OCI-LY1 (cell line): ENCODE results near the gene ZNF441.

Experiments
- H2AFZ ChIP-seq: fragments of 200-600 bp; sonication (generic), shearing (Covaris generic); 2 replicates; pipeline ENCODE4 v1.6.0; 2014; ENCODE audit warnings: antibody characterized with exemption, mild to moderate bottlenecking, low read length
- H3F3A ChIP-seq: fragments of 200-600 bp; sonication (generic), shearing (Covaris generic); 2 replicates; pipeline ENCODE4 v1.6.0; 2014; ENCODE audit warnings: mild to moderate bottlenecking, antibody characterized with exemption, low read length, moderate library complexity; ENCODE audit not compliant: insufficient read depth
- H3K27ac ChIP-seq: fragments of 200-600 bp; sonication (generic); 2 replicates; pipeline ENCODE4 v1.5.1; 2014; ENCODE audit warnings: low read length, mixed run types, mild to moderate bottlenecking, low read depth; ENCODE audit not compliant: poor library complexity, severe bottlenecking
- H3K27me3 ChIP-seq: fragments of 200-600 bp; sonication (generic); 2 replicates; pipeline ENCODE4 v1.6.0; 2014; ENCODE audit warnings: antibody characterized with exemption, mild to moderate bottlenecking, low read length, moderate library complexity; ENCODE audit not compliant: insufficient read depth
- H3K36me3 ChIP-seq: fragments of 200-600 bp; sonication (generic); 2 replicates; pipeline ENCODE4 v1.6.1; 2014; ENCODE audit warnings: mild to moderate bottlenecking, antibody characterized with exemption, low read length, moderate library complexity, mixed read lengths; ENCODE audit not compliant: insufficient read depth
- H3K4me1 ChIP-seq: fragments of 200-600 bp; sonication (generic); 2 replicates; pipeline ENCODE4 v1.5.1; 2014; ENCODE audit warnings: mild to moderate bottlenecking, low read length, moderate library complexity; ENCODE audit not compliant: insufficient read depth, severe bottlenecking
- H3K4me2 ChIP-seq: fragments of 200-600 bp; sonication (generic), shearing (Covaris generic); 2 replicates; pipeline ENCODE4 v1.6.1; 2014; ENCODE audit warnings: low read length
- H3K4me3 ChIP-seq: fragments of 200-600 bp; sonication (generic); 2 replicates; pipeline ENCODE4 v1.5.1; 2014; ENCODE audit warnings: low read length, low read depth, mild to moderate bottlenecking, mixed read lengths; ENCODE audit not compliant: poor library complexity, severe bottlenecking
- H3K79me2 ChIP-seq: fragments of 200-600 bp; shearing (Covaris generic); 2 replicates; pipeline ENCODE4 v1.6.1; 2016; ENCODE audit warnings: mixed run types, low read length, mixed read lengths; ENCODE audit not compliant: insufficient read depth
- H3K9ac ChIP-seq: fragments of 200-600 bp; sonication (generic), shearing (Covaris generic); 2 replicates; pipeline ENCODE4 v1.6.1; 2014; ENCODE audit warnings: mild to moderate bottlenecking, low read length, mixed read lengths
- H3K9me2 ChIP-seq: fragments of 200-600 bp; sonication (generic), shearing (Covaris generic); 2 replicates; pipeline ENCODE4 v1.6.1; 2014; ENCODE audit warnings: low read depth, mild to moderate bottlenecking, low read length, mixed read lengths
- H3K9me3 ChIP-seq: fragments of 200-600 bp; shearing (Covaris generic); 2 replicates; pipeline ENCODE4 v1.6.1; 2014; ENCODE audit warnings: low read length, mixed read lengths
- H4K20me1 ChIP-seq: fragments of 200-600 bp; sonication (generic), shearing (Covaris generic); 2 replicates; pipeline ENCODE4 v1.6.0; 2016; ENCODE audit warnings: mild to moderate bottlenecking, low read length; ENCODE audit not compliant: insufficient read depth
- EZH2 ChIP-seq: fragments of 200-600 bp; sonication (generic), shearing (Covaris generic); IDR thresholded peaks from 2 replicates; pipeline ENCODE4 v1.8.0; 2017; ENCODE audit warnings: borderline replicate concordance, mixed run types, mild to moderate bottlenecking, antibody characterized with exemption, low read length, moderate library complexity, mixed read lengths
- TF ChIP-seq, protein P1 (sequence below): fragments of 200-600 bp; sonication (generic), shearing (Covaris generic); IDR thresholded peaks from 2 replicates; pipeline ENCODE4 v1.5.1; 2017; ENCODE audit warnings: mild to moderate bottlenecking, antibody characterized with exemption, low read length, moderate library complexity, mixed read lengths

The ZNF441 gene

GRCh38 chr19:11754663-11755062, 12.1 kb upstream of the ZNF441 start:
- Histone ChIP-seq H3K27me3 (no peaks in the 10 kb centered on the region), H3K4me3 (no peak overlapping the region), H3K4me1 (no peaks in the 10 kb centered on the region), H3K9ac (no peak overlapping the region), H3K4me2 (no peak overlapping the region), H3K27ac (no peak overlapping the region), H3K36me3 (no peaks in the 10 kb centered on the region), H3K9me2 (no peaks in the 10 kb centered on the region), H3F3A (no peaks in the 10 kb centered on the region), H3K79me2 (no peaks in the 10 kb centered on the region), H2AFZ (no peak overlapping the region), H3K9me3 (peaks cover 12% of the 10 kb centered on the region; the same call in 1 of the 2 replicates), H4K20me1 (no peaks in the 10 kb centered on the region)
- TF ChIP-seq, protein P1, sequence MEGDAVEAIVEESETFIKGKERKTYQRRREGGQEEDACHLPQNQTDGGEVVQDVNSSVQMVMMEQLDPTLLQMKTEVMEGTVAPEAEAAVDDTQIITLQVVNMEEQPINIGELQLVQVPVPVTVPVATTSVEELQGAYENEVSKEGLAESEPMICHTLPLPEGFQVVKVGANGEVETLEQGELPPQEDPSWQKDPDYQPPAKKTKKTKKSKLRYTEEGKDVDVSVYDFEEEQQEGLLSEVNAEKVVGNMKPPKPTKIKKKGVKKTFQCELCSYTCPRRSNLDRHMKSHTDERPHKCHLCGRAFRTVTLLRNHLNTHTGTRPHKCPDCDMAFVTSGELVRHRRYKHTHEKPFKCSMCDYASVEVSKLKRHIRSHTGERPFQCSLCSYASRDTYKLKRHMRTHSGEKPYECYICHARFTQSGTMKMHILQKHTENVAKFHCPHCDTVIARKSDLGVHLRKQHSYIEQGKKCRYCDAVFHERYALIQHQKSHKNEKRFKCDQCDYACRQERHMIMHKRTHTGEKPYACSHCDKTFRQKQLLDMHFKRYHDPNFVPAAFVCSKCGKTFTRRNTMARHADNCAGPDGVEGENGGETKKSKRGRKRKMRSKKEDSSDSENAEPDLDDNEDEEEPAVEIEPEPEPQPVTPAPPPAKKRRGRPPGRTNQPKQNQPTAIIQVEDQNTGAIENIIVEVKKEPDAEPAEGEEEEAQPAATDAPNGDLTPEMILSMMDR, result no peak
- TF ChIP-seq EZH2, result no peak

- H3K27me3 ChIP-seq, result no peaks in the 10 kb centered on the region
- H3K9me3 ChIP-seq, result peaks cover 12% of the 10 kb centered on the region; the same call in 1 of the 2 replicates
- H3K4me3 ChIP-seq, result no peak overlapping the region
- no peaks in the 10 kb centered on the region for H3K36me3 ChIP-seq
- H3K9ac ChIP-seq, result no peak overlapping the region
- H3K27ac ChIP-seq, result no peak overlapping the region
- no peak overlapping the region for H2AFZ ChIP-seq
- H3F3A ChIP-seq, result no peaks in the 10 kb centered on the region
- H3K4me2 ChIP-seq, result no peak overlapping the region
- no peaks in the 10 kb centered on the region for H3K4me1 ChIP-seq
- H3K9me2 ChIP-seq, result no peaks in the 10 kb centered on the region
- TF ChIP-seq EZH2, result no peak
- TF ChIP-seq, protein P1, result no peak
- no peaks in the 10 kb centered on the region for H3K79me2 ChIP-seq
- H4K20me1 ChIP-seq, result no peaks in the 10 kb centered on the region
Measured at GRCh38 chr19:11756965-11757364, 9.8 kb upstream of the ZNF441 start.

- Histone ChIP-seq H3K9ac (no peak overlapping the region), H3K27me3 (no peaks in the 10 kb centered on the region), H3K27ac (no peak overlapping the region), H3K9me3 (peaks cover 12% of the 10 kb centered on the region; the same call in 1 of the 2 replicates), H3K9me2 (no peaks in the 10 kb centered on the region), H3K4me3 (no peak overlapping the region), H3K79me2 (no peaks in the 10 kb centered on the region), H3K4me2 (no peak overlapping the region), H2AFZ (no peak overlapping the region), H3K4me1 (no peaks in the 10 kb centered on the region), H3K36me3 (no peaks in the 10 kb centered on the region), H3F3A (no peaks in the 10 kb centered on the region), H4K20me1 (no peaks in the 10 kb centered on the region)
- TF ChIP-seq, protein P1, result no peak
- no peak for TF ChIP-seq EZH2
Measured at GRCh38 chr19:11759805-11760204, 7.0 kb upstream of the ZNF441 start.
